ENCODE results near the gene PEX16.
A peak's percentile ranks its signal among the peaks of the same experiment; 100 is the strongest.

Gene PEX16

GRCh38 chr11:45896422-45896984, 21.2 kb downstream of the PEX16 start:
- no peak for DNase-seq

DNA sequence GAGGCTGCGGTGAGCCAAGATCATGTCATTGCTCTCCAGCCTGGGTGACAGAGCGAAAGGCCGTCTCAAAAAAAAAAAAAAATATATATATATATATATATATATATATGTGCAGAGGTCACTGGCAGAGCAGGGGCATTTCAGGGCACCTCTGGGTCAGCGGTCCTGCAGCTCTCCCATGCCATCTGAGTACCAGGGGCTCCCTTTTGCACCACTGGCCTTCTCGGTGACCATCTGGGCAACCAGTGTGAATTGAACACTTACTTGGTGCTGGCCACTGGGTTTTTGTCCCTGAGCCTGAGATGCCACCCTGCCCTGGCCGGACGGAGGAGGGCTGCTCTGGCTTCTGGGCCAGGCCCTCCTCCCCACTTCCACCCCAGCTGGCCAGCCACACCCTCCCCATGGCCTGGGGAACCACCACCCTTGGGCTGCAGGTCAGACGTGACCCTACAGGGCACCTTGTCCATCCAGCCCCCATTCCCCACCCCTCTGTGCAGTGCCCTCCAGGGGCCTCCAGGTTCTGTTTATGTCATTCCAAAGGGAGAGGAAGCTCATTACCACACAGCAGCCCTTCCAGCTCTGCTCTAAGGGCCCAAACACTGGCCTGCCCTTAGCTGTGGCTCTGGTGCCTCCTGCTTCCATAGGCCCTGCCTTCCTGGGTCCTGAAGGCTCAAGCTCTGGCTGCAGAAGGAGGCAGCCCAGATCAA, 22.0 kb downstream of the PEX16 start:
- no peak for DNase-seq

- DNase-seq = no peak
Measured at GRCh38 chr11:45894555-45895247, 23.0 kb downstream of the PEX16 start.

DNA sequence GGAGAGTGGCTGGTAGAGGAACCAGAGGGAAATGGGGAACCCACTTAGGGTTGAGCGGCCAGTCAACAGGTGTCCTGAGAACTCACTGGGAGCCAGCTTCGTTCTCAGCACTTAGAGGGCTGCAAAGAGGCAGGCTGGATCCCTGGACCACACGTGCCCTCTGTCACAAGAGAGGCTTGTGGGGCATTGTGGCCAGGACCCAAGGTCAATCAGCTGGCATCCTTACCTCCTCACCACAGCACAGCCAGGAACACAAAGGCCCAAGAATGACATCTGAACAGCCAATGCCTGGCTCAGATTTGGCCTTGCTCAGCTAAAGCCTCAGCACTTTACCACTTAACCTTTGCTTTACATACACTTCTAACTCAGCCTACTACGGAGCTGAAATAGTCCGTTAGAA, 24.8 kb downstream of the PEX16 start:
- no peak for DNase-seq

DNA sequence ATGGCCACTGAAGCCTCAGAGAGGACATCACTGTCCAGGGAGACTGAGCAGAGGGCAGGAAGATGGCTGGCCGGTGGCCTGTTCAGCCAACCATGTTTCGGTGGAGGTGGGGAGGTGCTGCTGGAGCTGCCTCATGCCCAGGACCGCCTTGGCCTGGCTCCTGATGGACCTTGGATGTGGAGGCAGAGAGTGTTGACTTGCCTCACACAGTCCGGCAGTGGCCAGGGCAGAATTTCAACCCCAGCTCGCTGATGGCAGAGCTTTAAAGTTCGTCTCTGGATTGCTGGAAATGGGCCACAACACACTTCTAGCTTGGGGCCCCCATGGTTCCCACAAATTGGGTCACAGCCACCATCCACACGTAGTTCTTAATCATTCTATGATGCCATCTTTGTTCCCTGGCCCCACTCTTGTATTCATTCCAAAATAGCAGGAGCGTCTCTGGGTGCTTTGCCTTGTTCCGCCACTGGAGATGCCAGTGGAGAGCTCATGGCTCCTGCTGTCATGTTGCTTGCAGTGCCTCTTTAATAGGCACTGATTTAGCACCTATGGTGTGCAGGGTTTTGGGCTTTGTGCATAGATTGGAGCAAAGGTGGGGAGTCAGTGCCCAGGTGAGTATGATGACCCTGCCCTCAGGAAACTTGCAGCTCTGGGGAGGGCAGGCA, 26.7 kb downstream of the PEX16 start:
- DNase-seq = no peak

- DNase-seq = no peak
Measured at GRCh38 chr11:45889966-45890365, 27.7 kb downstream of the PEX16 start.

DNA sequence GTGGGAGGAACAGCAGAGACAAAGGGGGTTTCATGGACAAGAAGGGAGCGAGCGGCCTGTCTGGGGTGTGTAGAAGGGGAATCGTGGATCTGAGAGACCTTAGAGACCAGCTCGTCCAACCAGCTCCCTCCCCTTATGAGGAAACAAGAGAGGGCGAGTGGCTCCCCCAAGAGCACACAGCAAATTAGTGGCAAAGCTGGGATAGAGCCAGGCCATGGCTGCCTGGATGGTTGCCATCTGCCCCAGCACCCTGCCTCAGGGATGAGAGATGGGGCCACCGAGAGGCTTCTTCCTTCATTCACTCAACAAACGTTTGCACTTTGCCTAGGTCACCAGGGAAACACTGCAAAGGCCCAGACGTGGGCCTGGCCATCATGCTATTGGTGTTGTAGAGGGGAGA, 28.1 kb downstream of the PEX16 start:
- DNase-seq = no peak

DNA sequence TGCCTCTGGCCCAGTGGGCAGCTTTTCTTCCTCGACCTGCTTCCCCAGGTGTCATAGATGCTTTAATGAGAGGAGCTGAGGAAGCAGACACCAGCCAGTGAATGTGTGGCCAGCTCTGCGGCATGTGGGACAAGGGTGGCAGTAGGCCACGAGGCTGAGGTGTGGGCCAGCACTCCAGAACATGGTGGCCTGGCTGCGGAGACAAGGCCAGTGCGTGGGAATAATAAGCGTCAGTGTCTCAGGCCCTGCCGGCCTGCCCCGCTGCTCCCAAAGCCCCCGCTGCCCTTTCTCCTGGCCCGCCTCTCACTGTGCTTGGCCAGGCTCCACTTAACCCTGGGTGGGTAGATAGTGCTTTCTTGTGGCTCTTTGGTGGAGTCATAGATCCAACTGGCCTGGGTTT, 30.1 kb downstream of the PEX16 start:
- DNase-seq = no peak

GRCh38 chr11:45886816-45887520, 30.7 kb downstream of the PEX16 start:
- DNase-seq = no peak

- no peak for DNase-seq
Measured at GRCh38 chr11:45885921-45886721, 31.6 kb downstream of the PEX16 start.

DNA sequence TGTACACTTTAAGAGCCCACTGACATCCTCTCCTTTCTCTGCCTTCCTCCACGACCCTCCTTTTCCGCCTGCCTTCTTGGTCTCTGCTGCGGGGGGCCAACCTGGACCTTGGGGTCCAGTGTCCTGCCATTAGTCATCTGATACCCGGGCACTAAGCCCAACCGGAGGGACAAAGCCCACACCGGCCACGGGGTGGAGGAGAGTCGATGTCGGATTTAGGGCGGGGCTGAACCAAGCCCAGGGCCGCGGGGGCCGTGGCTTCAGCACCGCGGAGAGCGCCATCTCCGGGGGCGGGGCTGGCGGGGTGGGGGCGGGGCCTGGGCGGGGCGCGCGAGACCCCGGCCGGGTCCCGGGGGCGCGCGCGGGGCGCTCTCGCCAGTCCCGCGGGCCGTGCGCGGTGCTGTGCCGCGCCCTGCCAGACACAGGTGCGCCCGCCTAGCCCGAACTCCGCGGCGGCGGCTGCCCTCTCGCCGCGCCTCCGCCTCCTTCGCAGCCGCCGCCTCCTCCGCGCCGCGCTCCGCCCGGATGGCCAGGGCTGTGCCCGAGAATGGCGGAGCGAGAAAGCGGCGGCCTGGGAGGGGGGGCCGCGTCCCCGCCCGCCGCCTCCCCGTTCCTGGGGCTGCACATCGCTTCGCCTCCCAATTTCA, 32.3 kb downstream of the PEX16 start, which contains the start of gene MAPK8IP1:
MAPK8IP1 (plus strand) TSS at position 378 of the 647 bp plus-strand sequence; CDS start at position 548, 170 bp downstream.
- DNase-seq = peak; percentile 48

DNA sequence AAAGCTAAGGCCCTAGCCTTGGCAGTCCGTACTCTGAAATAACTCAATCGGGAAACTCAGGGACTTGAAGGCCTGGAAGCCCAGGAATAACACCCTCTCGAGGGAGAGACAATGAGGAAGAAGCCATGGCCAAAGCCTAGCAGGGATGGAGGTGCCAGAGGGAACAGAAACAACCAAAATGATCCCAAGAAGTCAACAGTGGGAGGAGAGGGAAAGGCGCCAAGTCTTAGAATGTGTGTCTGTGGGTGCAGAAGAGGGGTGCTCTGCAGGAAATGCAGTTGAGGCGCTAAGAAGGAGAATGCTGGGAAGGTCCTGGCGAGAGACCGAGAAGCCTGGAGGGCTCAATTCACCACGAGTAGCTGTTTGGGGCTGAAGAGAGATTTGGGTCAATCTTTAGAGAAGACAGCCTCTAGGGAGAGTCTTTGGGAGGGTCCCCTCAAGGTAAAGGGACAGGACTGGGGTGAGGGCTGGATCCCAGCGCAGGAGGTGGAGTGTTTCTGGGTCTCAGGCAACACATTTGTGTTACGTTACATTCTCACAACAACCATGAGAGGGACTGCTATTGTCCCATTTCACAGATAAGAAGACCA, 33.0 kb downstream of the PEX16 start:
- DNase-seq = no peak

GRCh38 chr11:45881708-45882368, 35.8 kb downstream of the PEX16 start:
- DNase-seq = no peak

GRCh38 chr11:45880772-45881570, 36.7 kb downstream of the PEX16 start:
- no peak for DNase-seq

GRCh38 chr11:45879803-45880686, 37.6 kb downstream of the PEX16 start:
- no peak for DNase-seq

- no peak for DNase-seq
Measured at GRCh38 chr11:45877845-45878244, 39.8 kb downstream of the PEX16 start.

- DNase-seq = no peak
Measured at GRCh38 chr11:45877221-45877620, 40.5 kb downstream of the PEX16 start.

DNA sequence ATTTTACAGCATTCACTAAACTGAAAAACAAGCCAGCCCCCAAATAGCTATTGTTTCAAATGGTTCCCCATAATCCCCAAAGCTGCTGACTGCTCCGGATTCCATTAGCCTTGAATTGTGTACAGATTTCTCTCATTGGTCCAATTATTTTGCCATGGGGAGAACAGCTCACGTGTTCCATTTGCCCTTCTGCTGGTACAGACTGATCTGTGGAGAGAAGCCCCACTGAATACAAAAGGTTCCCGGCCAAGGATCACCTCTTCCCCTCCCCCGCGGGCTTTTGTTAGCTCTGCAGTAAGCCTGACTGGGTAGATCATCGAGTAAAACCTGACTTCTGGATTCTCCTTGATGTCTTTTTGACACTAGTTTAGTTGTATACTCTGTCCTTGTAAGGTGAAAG, 41.3 kb downstream of the PEX16 start:
- no peak for DNase-seq

Measured in activated CD4-positive, alpha-beta T cell treated with anti-CD3 and anti-CD28 coated beads, Interleukin-10, Interleukin-2, amounts not matched to agents 100 ng/mL and 50 ng/mL, durations not matched to agents 16 hours and 8 hours (primary cell).